H1 (cell line): ENCODE measurements around the gene ABLIM1. TPM values are rescaled to one million over a fixed set of nuclear protein-coding genes. Genes with fewer than 3 reads are reported as not detected.

Experiments
- CTCF ChIA-PET: fragments of 300-600 bp; sonication (Branson Sonifier 250); formaldehyde crosslinking; loops from one replicate; lab custom pipeline; 2021; ENCODE audit not compliant: partially characterized antibody; lab: Charles Lee
- POLR2A ChIA-PET: fragments of 300-600 bp; sonication (Branson Sonifier 250); formaldehyde crosslinking; loops from one replicate; lab custom pipeline; 2021; ENCODE audit warnings: inconsistent platforms; ENCODE audit not compliant: partially characterized antibody; lab: Charles Lee
- DNase-seq, 2 experiments: peaks; one replicate each; pipeline versions ENCODE4 v3.0.0 to v3.0.0-alpha.2; 2010 to 2022; ENCODE audit warnings: low spot score in 2 of 2, low read depth in 1 of 2, mixed read lengths in 1 of 2
- FAIRE-seq: peaks from 2 replicates; lab custom pipeline; 2011; peaks lifted over from hg19 to GRCh38; lab: Jason Lieb, UNC
- H2AFZ ChIP-seq: 2 replicates; pipeline ENCODE4 v1.8.1; 2012; ENCODE audit warnings: low read length, inconsistent platforms
- H2AK5ac ChIP-seq: 2 replicates; pipeline ENCODE4 v1.6.1; 2013; ENCODE audit warnings: low read depth, low read length
- H2BK120ac ChIP-seq: replicated peaks from 2 replicates; pipeline ENCODE3; 2013; ENCODE audit warnings: low read depth, low read length, inconsistent platforms
- H2BK12ac ChIP-seq: 2 replicates; pipeline ENCODE4 v1.6.1; 2013; ENCODE audit warnings: low read depth, low read length
- H2BK15ac ChIP-seq: 2 replicates; pipeline ENCODE4 v1.6.1; 2013; ENCODE audit warnings: low read length
- H2BK20ac ChIP-seq: 2 replicates; pipeline ENCODE4 v1.6.1; 2013; ENCODE audit warnings: low read length
- H2BK5ac ChIP-seq: 2 replicates; pipeline ENCODE4 v1.6.1; 2013; ENCODE audit warnings: low read depth, low read length
- H3K14ac ChIP-seq: 2 replicates; pipeline ENCODE4 v1.6.1; 2013; ENCODE audit warnings: inconsistent platforms; ENCODE audit not compliant: insufficient read length
- H3K18ac ChIP-seq: 2 replicates; pipeline ENCODE4 v1.6.1; 2013; ENCODE audit warnings: low read length; ENCODE audit errors: extremely low read depth
- H3K23ac ChIP-seq: 2 replicates; pipeline ENCODE4 v1.6.1; 2013; ENCODE audit warnings: inconsistent platforms; ENCODE audit not compliant: insufficient read length
- H3K23me2 ChIP-seq: 2 replicates; pipeline ENCODE4 v1.6.1; 2013; ENCODE audit warnings: low read depth, low read length
- H3K27ac ChIP-seq: 2 replicates; pipeline ENCODE4 v1.6.1; 2011; ENCODE audit warnings: low read depth, low read length, inconsistent platforms
- H3K27me3 ChIP-seq, 4 experiments: replicated peaks in 1 of 4; 1 replicate in 1 of 4; 2 replicates in 3 of 4; pipeline versions ENCODE4 v1.6.1 to v1.8.1; 2011 to 2013; ENCODE audit warnings: low read length in 3 of 4, mild to moderate bottlenecking in 3 of 4, inconsistent platforms in 2 of 4, mixed read lengths in 2 of 4, moderate library complexity in 1 of 4; ENCODE audit not compliant: control insufficient read depth in 3 of 4, insufficient read depth in 3 of 4; ENCODE audit errors: extremely low read depth in 1 of 4
- H3K36me3 ChIP-seq, 4 experiments: 2 replicates each; pipeline versions ENCODE4 v1.6.1 to v1.8.1; 2011 to 2013; ENCODE audit warnings: mild to moderate bottlenecking in 4 of 4, low read length in 3 of 4, moderate library complexity in 2 of 4, control low read depth in 1 of 4, inconsistent platforms in 1 of 4; ENCODE audit not compliant: insufficient read depth in 4 of 4, control insufficient read depth in 2 of 4
- H3K4ac ChIP-seq: replicated peaks from 2 replicates; pipeline ENCODE3; 2013; ENCODE audit warnings: low read length, low read depth, mixed read lengths, inconsistent platforms; ENCODE audit not compliant: insufficient read length
- H3K4me1 ChIP-seq, 4 experiments: replicated peaks in 1 of 4; 1 replicate in 1 of 4; 2 replicates in 3 of 4; pipeline versions ENCODE4 v1.6.1 to v1.8.1; 2011 to 2013; ENCODE audit warnings: low read length in 3 of 4, inconsistent platforms in 2 of 4, mixed read lengths in 1 of 4; ENCODE audit not compliant: insufficient read depth in 4 of 4, control insufficient read depth in 3 of 4
- H3K4me2 ChIP-seq, 2 experiments: 2 replicates each; pipeline versions ENCODE4 v1.6.1 to v1.8.1; 2011 to 2013; ENCODE audit warnings: low read depth in 2 of 2, low read length in 2 of 2, control low read depth in 1 of 2, inconsistent platforms in 1 of 2, mild to moderate bottlenecking in 1 of 2; ENCODE audit not compliant: insufficient read depth in 1 of 2
- H3K4me3 ChIP-seq, 4 experiments: fragments of 200-600, 300-600 bp in 1 of 4; sonication (generic), shearing (Covaris generic), sonication (Bioruptor Twin) in 1 of 4; 2 replicates each; pipeline versions ENCODE4 v1.5.1 to v1.8.1; 2011 to 2016; ENCODE audit warnings: low read length in 4 of 4, low read depth in 3 of 4, control low read depth in 2 of 4, inconsistent platforms in 2 of 4, mild to moderate bottlenecking in 2 of 4, mixed read lengths in 1 of 4, moderate library complexity in 1 of 4; ENCODE audit not compliant: insufficient read depth in 2 of 4; ENCODE audit errors: extremely low read depth in 1 of 4
- H3K56ac ChIP-seq: replicated peaks from 2 replicates; pipeline ENCODE3; 2013; ENCODE audit warnings: low read depth, mild to moderate bottlenecking, mixed read lengths, low read length, inconsistent platforms; ENCODE audit not compliant: insufficient read length
- H3K79me1 ChIP-seq: 2 replicates; pipeline ENCODE4 v1.6.1; 2013; ENCODE audit warnings: low read depth, low read length, control low read depth
- H3K79me2 ChIP-seq, 2 experiments: 2 replicates each; pipeline versions ENCODE4 v1.6.1 to v1.8.1; 2012 to 2013; ENCODE audit warnings: low read length in 2 of 2, mild to moderate bottlenecking in 2 of 2, inconsistent platforms in 1 of 2; ENCODE audit not compliant: insufficient read depth in 2 of 2, control insufficient read depth in 1 of 2
- H3K9ac ChIP-seq, 4 experiments: replicated peaks in 1 of 4; 1 replicate in 1 of 4; 2 replicates in 3 of 4; pipeline versions ENCODE4 v1.6.1 to v1.8.1; 2011 to 2013; ENCODE audit warnings: low read depth in 3 of 4, low read length in 3 of 4, control low read depth in 2 of 4, mild to moderate bottlenecking in 2 of 4, moderate library complexity in 2 of 4, inconsistent platforms in 1 of 4; ENCODE audit errors: extremely low read depth in 1 of 4
- H3K9me3 ChIP-seq, 2 experiments: 2 replicates each; pipeline versions ENCODE4 v1.6.1 to v1.8.1; 2012 to 2013; ENCODE audit warnings: mild to moderate bottlenecking in 2 of 2, moderate library complexity in 2 of 2, control low read depth in 1 of 2, inconsistent platforms in 1 of 2, low read depth in 1 of 2, low read length in 1 of 2, mixed read lengths in 1 of 2; ENCODE audit not compliant: insufficient read depth in 2 of 2
- H4K20me1 ChIP-seq, 2 experiments: replicated peaks in 1 of 2; 2 replicates each; pipeline versions ENCODE3 to v1.8.1; 2011 to 2013; ENCODE audit warnings: inconsistent platforms in 2 of 2, low read length in 2 of 2, mild to moderate bottlenecking in 1 of 2; ENCODE audit not compliant: insufficient read depth in 2 of 2, control insufficient read depth in 1 of 2
- H4K5ac ChIP-seq: 2 replicates; pipeline ENCODE4 v1.6.1; 2013; ENCODE audit warnings: low read length, low read depth, mixed read lengths, inconsistent platforms; ENCODE audit not compliant: insufficient read length
- H4K8ac ChIP-seq: 2 replicates; pipeline ENCODE4 v1.8.0; 2013; ENCODE audit warnings: mild to moderate bottlenecking, moderate library complexity, low read length, inconsistent platforms; ENCODE audit not compliant: insufficient read depth; ENCODE audit errors: extremely low read depth
- H4K91ac ChIP-seq: replicated peaks from 2 replicates; pipeline ENCODE3; 2013; ENCODE audit warnings: low read length, mixed read lengths, inconsistent platforms; ENCODE audit not compliant: insufficient read length
- ATF3 ChIP-seq: IDR thresholded peaks from 2 replicates; pipeline ENCODE4 v1.6.1; 2011; ENCODE audit warnings: low read depth, mild to moderate bottlenecking, low read length; ENCODE audit not compliant: insufficient read depth
- FOSL1 ChIP-seq: IDR thresholded peaks from 2 replicates; pipeline ENCODE4 v1.6.1; 2011; ENCODE audit warnings: mild to moderate bottlenecking, low read depth, low read length, moderate library complexity; ENCODE audit not compliant: insufficient read depth
- WGBS, 2 experiments: shearing (Covaris generic) in 1 of 2; methylation state at CpG; one replicate each; pipeline versions ENCODE4 v1.1.6 to v1.1.7; 2013 to 2015; ENCODE audit warnings: low lambda C conversion rate in 2 of 2, mixed read lengths in 2 of 2, inconsistent platforms in 1 of 2, low coverage in 1 of 2, missing lambda C conversion rate in 1 of 2; ENCODE audit not compliant: insufficient replicate concordance in 2 of 2, insufficient coverage in 1 of 2, insufficient read length in 1 of 2; ENCODE audit errors: extremely low coverage in 1 of 2, missing lambda C conversion rate in 1 of 2; 5-methylcytosine and 5-hydroxymethylcytosine counted together
- polyA plus RNA-seq, 7 experiments: library from polyadenylated mRNA; depleted of rRNA in 3 of 7; stranded (reverse) in 5 of 7; unstranded in 2 of 7; fragments of >200 nt in 5 of 7; fragments of 200-250 nt in 2 of 7; gene quantifications; 1 replicate in 5 of 7; 2 replicates in 1 of 7; 4 replicates in 1 of 7; pipeline versions ENCODE4 v1.2.1 to v1.2.3, GENCODE V29; 2011 to 2013; ENCODE audit warnings: missing spikeins in 2 of 7, mixed read lengths in 2 of 7
- total RNA-seq: library from RNA; stranded (reverse); fragmentation: NEBNext Ultra II Directional; extraction: Animal tissue kit (Norgen Biotek cat#: 25700); gene quantifications from 2 replicates; pipeline ENCODE4 v1.2.1, GENCODE V29; 2021

Gene ABLIM1
- total and polyA plus RNA-seq, 2 of the 8 experiments (the other 6 are each of a cell fraction or from before 2014, with no cell fraction given), result 51.2 to 51.7 TPM

DNA sequence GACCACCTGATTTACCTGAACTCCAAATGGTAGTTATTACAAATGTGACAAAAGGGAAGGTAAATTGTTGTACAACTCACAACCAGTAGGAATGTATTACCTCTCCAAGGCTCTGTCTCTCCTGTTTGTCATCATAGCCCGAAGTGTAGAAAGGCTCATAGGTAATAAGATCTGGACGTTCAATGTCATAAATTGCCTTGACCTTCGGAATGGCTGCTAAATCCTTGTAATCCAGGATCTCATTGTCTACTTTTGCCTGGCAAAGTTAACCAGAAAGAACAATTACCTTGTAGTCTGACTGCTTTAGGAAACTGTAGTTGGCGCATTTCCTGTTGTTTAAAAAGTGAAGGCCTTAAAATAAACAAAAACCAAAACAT lies 185.2 kb downstream of the ABLIM1 start:
- Histone ChIP-seq H3K18ac (no peak overlapping the region), H3K14ac (no peak overlapping the region), H3K4me1 (peaks cover 4 to 9% (median 7%) of the 10 kb centered on the region in 4 experiments; a peak in 6 of 7 replicates), H4K20me1 (no peaks in the 10 kb centered on the region), H2AK5ac (no peak overlapping the region), H3K56ac (no peak overlapping the region), H2BK5ac (no peak overlapping the region), H3K4me3 (peak overlapping the region in 1 of 4 experiments; percentile 12; a peak in 2 of 8 replicates), H4K5ac (no peak overlapping the region), H3K79me2 (no peaks in the 10 kb centered on the region), H2BK12ac (no peak overlapping the region), H3K27me3 (no peaks in the 10 kb centered on the region), H3K36me3 (peaks cover 0 to 2% (median 0%) of the 10 kb centered on the region in 4 experiments; a peak in 1 of 8 replicates), H2BK20ac (no peak overlapping the region), H3K23ac (no peak overlapping the region), H3K27ac (no peak overlapping the region), H4K8ac (no peak overlapping the region), H4K91ac (no peak overlapping the region), H3K9ac (no peak overlapping the region), H3K79me1 (no peaks in the 10 kb centered on the region), H3K4me2 (peak overlapping the region in 1 of 2 experiments; percentile 7; a peak in 1 of 4 replicates), H3K9me3 (no peaks in the 10 kb centered on the region), H3K4ac (no peak overlapping the region), H2BK15ac (no peak overlapping the region), H2BK120ac (no peak overlapping the region), H2AFZ (no peak overlapping the region), H3K23me2 (no peaks in the 10 kb centered on the region)
- POLR2A ChIA-PET, result interaction anchor here (1.0 kb wide), 1 partner anchor 282 kb away, joined by 3 read pairs; no protein-coding TSS in a partner anchor
- 78% methylated on average over 4 of the region's 4 CpGs; no CpG with 5 or more reads in 1 of the 2 experiments for WGBS, 2 experiments
- FAIRE-seq, result no peak
- CTCF ChIA-PET, result interaction anchor here (0.6 to 12.5 kb wide), 13 partner anchors 13 to 512 kb away, joined by 3 to 186 read pairs (median 7); no protein-coding TSS in a partner anchor
- TF ChIP-seq FOSL1 (no peak), ATF3 (no peak)
- no peak for DNase-seq
